ENCODE results near the gene PSME2. TPM values are rescaled to one million over a fixed set of nuclear protein-coding genes. Genes with fewer than 3 reads are reported as not detected.
A peak's percentile ranks its signal among the peaks of the same experiment; 100 is the strongest.

PSME2 gene
- total and polyA plus RNA-seq, 2 experiments from 2014 or later, result 38.3 to 164 TPM

GRCh38 chr14:24098229-24098926, 48.0 kb downstream of the PSME2 start:
- no peaks in the 10 kb centered on the region for H3K27me3 ChIP-seq (replicated peaks; ENCODE audit: insufficient read depth)
- peaks cover 30% of the 10 kb centered on the region for H3K79me2 ChIP-seq (ENCODE audit: insufficient read depth)
- no peaks in the 10 kb centered on the region for H4K20me1 ChIP-seq (ENCODE audit: insufficient read depth)
- H3K27ac ChIP-seq, result no peak overlapping the region
- H3K4me2 ChIP-seq (ENCODE audit: unreplicated experiment), result no peak overlapping the region
- H3K36me3 ChIP-seq (ENCODE audit: low read depth), result peaks cover 47% of the 10 kb centered on the region; the same call in 1 of the 2 replicates
- H3K9me2 ChIP-seq (ENCODE audit: insufficient read depth), result no peaks in the 10 kb centered on the region
- H3K9ac ChIP-seq, result no peak overlapping the region
- H3K9me3 ChIP-seq (ENCODE audit: low read depth), result no peaks in the 10 kb centered on the region
- peaks cover 10% of the 10 kb centered on the region for H3K4me1 ChIP-seq (ENCODE audit: insufficient read depth)
- H3K4me3 ChIP-seq, result no peak overlapping the region
- H3F3A ChIP-seq (ENCODE audit: insufficient read depth), result peaks cover 8% of the 10 kb centered on the region
- no peak for TF ChIP-seq EZH2phosphoT487 (IDR thresholded peaks at IDR 0.05; ENCODE audit: insufficient read depth, low read depth)
- TF ChIP-seq EZH2 (IDR thresholded peaks at IDR 0.05; ENCODE audit: insufficient read depth, poor library complexity, severe bottlenecking), result no peak
- in situ Hi-C loops (cut with MboI), result no loop called here
- WGBS, 2 experiments (ENCODE audit: low coverage in 1 of 2, low lambda C conversion rate in 2 of 2, missing lambda C conversion rate in 2 of 2), result 90 to 94% methylated on average over 16 of the region's 16 CpGs
- no peak for DNase-seq
- no peak overlapping the region for H2AFZ ChIP-seq

GRCh38 chr14:24096545-24097181, 49.7 kb downstream of the PSME2 start:
- no peak overlapping the region for H2AFZ ChIP-seq
- peaks cover 10% of the 10 kb centered on the region for H3K4me1 ChIP-seq (ENCODE audit: insufficient read depth)
- H3K4me3 ChIP-seq, result no peak overlapping the region
- peaks cover 30% of the 10 kb centered on the region for H3K79me2 ChIP-seq (ENCODE audit: insufficient read depth)
- no peak overlapping the region for H3K27ac ChIP-seq
- TF ChIP-seq EZH2 (IDR thresholded peaks at IDR 0.05; ENCODE audit: insufficient read depth, poor library complexity, severe bottlenecking) (no peak), EZH2phosphoT487 (IDR thresholded peaks at IDR 0.05; ENCODE audit: insufficient read depth, low read depth) (no peak)
- peaks cover 12% of the 10 kb centered on the region for H3F3A ChIP-seq (ENCODE audit: insufficient read depth)
- WGBS, 2 experiments (ENCODE audit: low coverage in 1 of 2, low lambda C conversion rate in 2 of 2, missing lambda C conversion rate in 2 of 2), result 90 to 92% methylated on average over 8 of the region's 8 CpGs
- no peaks in the 10 kb centered on the region for H3K27me3 ChIP-seq (replicated peaks; ENCODE audit: insufficient read depth)
- in situ Hi-C loops (cut with MboI), result no loop called here
- peaks cover 31% of the 10 kb centered on the region; the same call in 1 of the 2 replicates for H3K36me3 ChIP-seq (ENCODE audit: low read depth)
- H4K20me1 ChIP-seq (ENCODE audit: insufficient read depth), result no peaks in the 10 kb centered on the region
- H3K4me2 ChIP-seq (ENCODE audit: unreplicated experiment), result no peak overlapping the region
- DNase-seq, result no peak
- no peak overlapping the region for H3K9ac ChIP-seq
- no peaks in the 10 kb centered on the region for H3K9me3 ChIP-seq (ENCODE audit: low read depth)
- no peaks in the 10 kb centered on the region for H3K9me2 ChIP-seq (ENCODE audit: insufficient read depth)

- Histone ChIP-seq H3K9me2 (ENCODE audit: insufficient read depth) (no peaks in the 10 kb centered on the region), H3K27me3 (replicated peaks; ENCODE audit: insufficient read depth) (no peaks in the 10 kb centered on the region), H3F3A (ENCODE audit: insufficient read depth) (peaks cover 12% of the 10 kb centered on the region), H4K20me1 (ENCODE audit: insufficient read depth) (no peaks in the 10 kb centered on the region), H3K4me1 (ENCODE audit: insufficient read depth) (peaks cover 10% of the 10 kb centered on the region), H3K4me3 (peak overlapping the region; percentile 94), H3K9me3 (ENCODE audit: low read depth) (no peaks in the 10 kb centered on the region), H3K9ac (peak overlapping the region; percentile 91), H3K27ac (peak overlapping the region; percentile 70; the same call in 1 of the 2 replicates), H3K36me3 (ENCODE audit: low read depth) (peaks cover 21% of the 10 kb centered on the region; the same call in 1 of the 2 replicates), H3K79me2 (ENCODE audit: insufficient read depth) (peaks cover 30% of the 10 kb centered on the region), H3K4me2 (ENCODE audit: unreplicated experiment) (peak overlapping the region; percentile 90), H2AFZ (peak overlapping the region; percentile 75)
- peak; percentile 77 for DNase-seq
- TF ChIP-seq EZH2 (IDR thresholded peaks at IDR 0.05; ENCODE audit: insufficient read depth, poor library complexity, severe bottlenecking) (no peak), EZH2phosphoT487 (IDR thresholded peaks at IDR 0.05; ENCODE audit: insufficient read depth, low read depth) (no peak)
- in situ Hi-C loops (cut with MboI), result no loop called here
- 28 to 30% methylated on average over 12 of the region's 12 CpGs for WGBS, 2 experiments (ENCODE audit: low coverage in 1 of 2, low lambda C conversion rate in 2 of 2, missing lambda C conversion rate in 2 of 2)
Measured at GRCh38 chr14:24095271-24096068, 50.9 kb downstream of the PSME2 start.

- Histone ChIP-seq H3K9me3 (ENCODE audit: low read depth) (no peaks in the 10 kb centered on the region), H2AFZ (peak overlapping the region; percentile 75), H3K9me2 (ENCODE audit: insufficient read depth) (no peaks in the 10 kb centered on the region), H3K27ac (peak overlapping the region; percentile 70), H4K20me1 (ENCODE audit: insufficient read depth) (no peaks in the 10 kb centered on the region), H3K4me2 (ENCODE audit: unreplicated experiment) (peak overlapping the region; percentile 90), H3K9ac (peak overlapping the region; percentile 91), H3F3A (ENCODE audit: insufficient read depth) (peaks cover 12% of the 10 kb centered on the region), H3K4me1 (ENCODE audit: insufficient read depth) (peaks cover 10% of the 10 kb centered on the region), H3K36me3 (ENCODE audit: low read depth) (peaks cover 15% of the 10 kb centered on the region; the same call in 1 of the 2 replicates), H3K27me3 (replicated peaks; ENCODE audit: insufficient read depth) (no peaks in the 10 kb centered on the region), H3K4me3 (peak overlapping the region; percentile 94), H3K79me2 (ENCODE audit: insufficient read depth) (peaks cover 30% of the 10 kb centered on the region)
- in situ Hi-C loops (cut with MboI), result no loop called here
- no peak for TF ChIP-seq EZH2 (IDR thresholded peaks at IDR 0.05; ENCODE audit: insufficient read depth, poor library complexity, severe bottlenecking)
- TF ChIP-seq EZH2phosphoT487 (IDR thresholded peaks at IDR 0.05; ENCODE audit: insufficient read depth, low read depth), result no peak
- no peak for DNase-seq
- 2% methylated on average over 14 of the region's 14 CpGs for WGBS, 2 experiments (ENCODE audit: low coverage in 1 of 2, low lambda C conversion rate in 2 of 2, missing lambda C conversion rate in 2 of 2)
Measured at GRCh38 chr14:24094841-24095270, 51.6 kb downstream of the PSME2 start.

All from GM23248 (cell line).